HG03439 (cell line): ENCODE data around the gene C1orf198.

Experiments
- ATAC-seq: cut with Tn5 transposase; IDR thresholded peaks from one replicate; pipeline ENCODE4 v1.9.1; 2021; ENCODE audit warnings: mild to moderate bottlenecking, moderate library complexity; ENCODE audit not compliant: unreplicated experiment

Gene C1orf198

DNA sequence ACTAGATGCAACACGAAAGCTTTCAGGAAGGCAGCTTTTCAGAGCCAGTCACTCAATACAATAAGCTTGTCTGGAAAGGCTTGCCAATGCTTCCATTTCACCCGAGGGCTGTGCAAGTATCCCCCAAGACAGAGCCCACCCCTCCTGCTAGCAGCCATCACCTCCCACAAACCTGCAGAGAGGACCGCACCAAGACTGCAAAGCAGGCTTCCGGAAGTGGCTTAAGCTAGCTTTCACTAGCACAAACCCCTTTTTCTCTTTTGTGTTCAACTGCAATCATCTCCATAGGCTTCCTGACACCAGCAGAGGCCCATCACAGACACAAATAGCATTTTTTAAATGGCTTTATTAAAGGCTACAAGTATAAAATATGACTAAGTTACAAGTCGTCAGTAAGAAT is 31.5 kb downstream of the C1orf198 start:
- ATAC-seq = no peak

DNA sequence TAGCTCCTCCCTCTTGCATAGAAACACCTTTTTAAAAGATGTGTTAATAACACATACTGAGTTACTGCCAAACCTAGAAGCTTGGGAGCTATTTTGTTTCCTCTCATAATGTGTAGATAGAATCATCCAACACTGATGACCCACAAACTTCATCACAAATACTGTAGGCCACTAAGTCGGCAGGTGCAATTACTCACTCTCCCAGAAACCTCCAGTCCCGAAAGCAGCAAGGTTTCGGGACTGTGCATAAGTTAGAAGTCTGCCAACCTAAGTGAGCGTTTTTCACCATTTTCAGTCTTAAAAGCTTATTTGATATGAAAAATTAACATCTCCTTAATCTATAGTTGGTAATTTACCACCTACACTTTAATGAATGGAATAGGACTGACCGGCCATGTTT is 32.0 kb downstream of the C1orf198 start:
- no peak for ATAC-seq

DNA sequence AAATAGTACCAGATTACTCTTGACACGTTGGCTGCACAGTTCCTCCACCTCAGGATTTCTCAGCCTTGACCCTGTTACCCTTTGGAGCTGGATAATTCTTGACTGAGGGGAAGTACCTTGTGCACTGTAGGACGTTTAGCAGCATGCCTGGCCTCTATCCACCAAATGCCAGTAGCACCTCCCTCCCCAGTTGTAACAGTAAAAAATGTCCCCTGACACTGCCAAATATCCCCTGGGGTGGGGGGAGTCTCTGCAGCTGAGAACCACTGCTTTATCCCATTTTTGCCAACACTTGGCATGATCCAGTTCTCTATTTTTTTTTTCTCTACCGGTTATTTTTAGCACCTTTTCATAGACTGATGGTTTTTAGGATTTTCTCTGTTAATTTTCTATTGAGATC is 34.0 kb downstream of the C1orf198 start:
- no peak for ATAC-seq

DNA sequence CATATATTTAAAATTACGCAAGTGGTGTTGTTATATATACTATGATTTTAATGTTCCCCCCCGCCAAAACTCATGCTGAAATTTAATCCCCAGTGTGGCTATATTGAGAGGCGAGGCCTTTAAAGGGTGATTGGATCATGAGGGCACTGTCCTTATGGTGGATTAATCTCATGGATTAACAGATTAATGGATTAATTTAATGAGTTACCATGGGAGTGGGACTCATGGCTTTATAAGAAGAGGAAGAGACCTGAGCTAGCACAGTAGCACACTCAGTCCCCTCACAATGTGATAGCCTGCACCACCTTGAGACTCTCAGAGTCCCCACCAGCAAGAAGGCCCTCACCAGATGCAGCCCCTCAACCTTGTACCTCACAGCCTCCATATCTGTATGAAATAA is 34.8 kb downstream of the C1orf198 start:
- no peak for ATAC-seq

- no peak for ATAC-seq
These were observed 35.8 kb downstream of the C1orf198 start for GRCh38 chr1:230832476-230832875.

DNA sequence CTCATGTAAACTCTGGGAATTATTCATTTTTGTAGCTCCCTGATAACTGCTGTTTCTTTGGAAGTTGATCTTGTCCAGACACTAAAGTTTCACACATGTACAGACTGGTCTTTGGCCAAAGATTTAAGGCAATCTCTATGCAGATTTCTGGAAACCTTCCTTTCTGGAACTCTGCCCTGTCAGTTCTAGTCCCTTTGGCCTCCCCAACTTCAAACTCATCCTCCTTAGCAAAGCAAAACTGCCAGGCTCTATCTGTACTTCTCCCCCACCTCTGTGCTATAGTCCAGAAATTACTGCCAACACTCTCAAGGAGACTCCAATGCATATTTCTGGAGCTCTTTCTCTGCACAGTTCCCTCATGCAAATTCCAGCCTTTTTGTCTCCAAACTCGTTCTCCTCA is 36.5 kb downstream of the C1orf198 start:
- ATAC-seq = no peak

- no peak for ATAC-seq
These were observed 39.9 kb downstream of the C1orf198 start for GRCh38 chr1:230828421-230828820.

DNA sequence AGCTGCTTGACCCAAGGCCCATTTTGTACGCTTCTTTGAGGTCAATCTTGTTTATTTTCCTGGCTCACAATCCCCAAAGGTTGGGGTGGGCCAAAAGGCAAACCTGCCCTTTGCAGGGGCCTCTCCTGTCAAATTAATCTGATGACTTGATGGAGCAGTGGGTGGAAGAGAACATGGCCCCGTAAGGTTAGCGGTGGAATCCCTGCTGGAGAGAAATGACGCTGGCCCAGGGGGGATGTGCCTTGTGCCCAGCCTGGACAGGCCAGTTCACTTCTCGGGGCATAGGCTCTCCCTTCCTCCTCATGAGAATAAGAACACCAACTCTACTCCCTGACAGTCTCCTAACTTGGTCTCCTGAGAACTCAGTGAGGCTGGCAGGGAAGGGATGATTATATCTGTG is 40.5 kb downstream of the C1orf198 start:
- no peak for ATAC-seq

DNA sequence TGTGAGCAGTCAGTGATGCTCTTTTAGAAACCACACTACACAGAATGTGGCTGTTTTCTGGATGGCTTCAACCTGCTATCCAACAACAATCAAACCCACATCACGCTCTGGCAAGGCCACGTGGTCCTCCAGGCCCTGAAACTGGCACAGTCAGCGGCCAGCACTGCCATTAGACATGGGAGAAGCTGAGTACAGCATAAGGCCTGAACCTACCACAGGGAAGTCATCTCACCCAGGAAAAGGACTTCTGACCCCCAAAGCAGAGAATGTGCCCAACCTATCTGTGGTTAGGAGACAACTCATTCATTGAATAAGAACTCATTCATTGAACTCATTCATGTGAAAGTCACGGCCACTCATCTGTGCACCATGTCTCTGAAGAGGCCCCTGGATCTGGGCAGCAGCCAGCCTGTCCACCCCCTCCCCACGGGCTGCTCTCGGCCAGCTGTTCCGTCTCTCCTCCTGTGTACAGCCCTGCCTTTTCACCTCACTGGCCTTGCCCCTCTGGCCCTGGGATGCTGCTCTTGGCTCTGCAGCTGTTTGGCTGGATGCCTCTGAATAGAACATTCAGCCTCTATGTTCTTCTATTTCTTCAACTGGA is 41.1 kb downstream of the C1orf198 start:
- no peak for ATAC-seq

DNA sequence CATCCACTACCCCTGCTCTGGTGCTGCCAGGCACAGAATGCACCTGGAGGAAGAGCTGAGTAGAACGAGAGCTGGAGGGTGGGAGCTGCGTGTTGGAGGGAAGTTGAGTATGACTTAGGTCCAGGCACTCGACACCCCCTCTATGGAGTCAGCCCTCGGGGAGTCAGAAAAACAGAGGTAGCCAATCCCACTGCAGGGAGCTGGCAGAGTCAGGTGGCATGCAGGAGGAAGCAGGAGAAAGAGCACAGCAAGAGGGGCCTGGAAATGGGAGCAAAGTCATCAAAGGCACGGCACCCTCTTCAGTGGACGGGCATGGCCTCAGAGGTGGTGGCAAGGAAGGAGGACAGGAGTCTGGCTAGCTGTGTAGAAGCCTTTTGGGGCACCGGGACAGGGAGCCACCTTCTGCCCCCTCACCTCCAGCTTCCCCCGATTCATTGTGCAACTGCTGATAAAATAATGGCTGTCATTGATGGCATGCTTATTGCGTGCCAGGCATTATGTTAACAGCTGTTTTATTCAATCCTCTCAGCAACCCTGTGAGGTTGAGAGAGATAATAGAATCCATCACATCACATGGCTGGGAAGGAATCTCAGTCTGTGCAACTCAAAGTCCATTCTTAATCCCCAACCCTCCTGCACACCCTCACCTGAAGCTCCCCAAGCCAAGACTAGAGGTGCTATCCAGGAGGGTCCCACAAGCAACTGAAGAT is 42.0 kb downstream of the C1orf198 start:
- no peak for ATAC-seq

DNA sequence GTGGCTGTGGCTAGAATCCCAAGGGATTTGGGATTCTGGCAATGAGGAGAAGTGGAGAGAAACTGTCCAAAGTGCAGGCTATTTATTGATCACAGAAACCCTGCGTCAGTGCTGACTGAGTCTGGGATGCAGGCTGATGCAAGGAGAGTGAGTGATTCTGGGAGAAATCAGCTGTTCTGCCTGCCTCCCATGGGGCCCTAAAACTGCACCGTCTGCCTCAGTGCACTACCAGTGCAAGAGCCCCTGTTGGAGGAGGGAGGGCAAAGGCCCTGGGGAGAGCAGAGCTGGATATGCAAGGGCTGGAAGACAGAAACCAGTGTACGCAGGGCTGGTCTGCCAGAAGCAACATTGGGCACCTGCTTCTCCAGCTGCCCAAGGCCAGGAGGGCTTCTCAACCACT is 42.6 kb downstream of the C1orf198 start:
- no peak for ATAC-seq

DNA sequence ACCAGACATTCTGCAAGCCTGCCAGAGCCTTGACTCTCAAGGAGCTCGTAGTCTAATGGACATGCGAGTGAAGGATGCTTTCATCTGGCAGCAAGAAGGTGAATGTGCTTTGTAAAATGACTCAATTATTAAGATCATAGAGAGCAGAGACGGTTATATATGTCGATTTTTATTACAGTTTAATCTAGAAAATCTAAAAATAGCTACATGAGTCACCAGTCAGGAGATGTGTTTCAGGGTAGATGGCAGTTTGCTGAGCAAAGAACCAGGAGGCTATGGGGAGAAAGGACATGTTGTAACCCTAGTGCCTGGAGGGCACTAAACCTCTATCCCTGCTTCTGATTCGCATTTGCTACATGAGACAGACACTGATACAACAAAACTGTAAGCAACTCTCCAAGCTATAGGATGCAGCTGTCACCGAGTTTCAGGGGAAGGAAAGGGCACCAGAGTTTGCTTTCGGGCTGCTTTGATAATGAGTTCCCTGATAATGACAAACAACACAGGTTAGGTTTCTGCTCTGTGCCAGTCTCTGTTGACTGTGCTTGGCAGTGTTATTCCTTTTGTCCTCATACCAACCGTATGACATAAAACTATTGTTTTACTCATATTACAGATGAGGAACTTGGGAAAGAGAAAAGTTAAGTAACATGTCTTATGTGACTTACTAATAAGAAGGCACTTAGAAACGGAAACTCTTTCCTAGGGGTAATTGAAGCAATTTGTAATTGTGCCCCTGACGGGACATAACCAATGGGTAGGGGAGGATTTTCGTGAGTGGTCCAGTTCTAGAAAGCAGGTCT is 43.2 kb downstream of the C1orf198 start:
- ATAC-seq = no peak

DNA sequence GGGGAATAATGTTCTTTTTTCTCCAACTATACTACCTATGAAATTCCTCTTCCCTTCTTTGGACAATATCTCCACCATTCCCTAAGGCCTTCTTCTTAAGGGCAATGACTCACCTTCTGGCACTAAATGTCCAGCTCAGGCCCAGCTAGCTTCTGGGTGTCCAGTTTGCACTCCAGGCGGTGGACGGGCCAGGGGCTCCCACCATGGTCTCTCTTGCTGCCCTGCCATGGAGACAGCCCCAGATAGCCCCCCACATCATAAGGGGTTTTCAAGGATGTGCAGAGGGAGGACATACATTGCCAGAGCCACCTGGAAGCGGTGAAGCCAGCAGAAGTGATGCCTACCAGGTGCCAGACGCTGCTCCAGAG is 43.8 kb downstream of the C1orf198 start:
- no peak for ATAC-seq

- ATAC-seq = no peak
These were observed 44.4 kb downstream of the C1orf198 start for GRCh38 chr1:230823931-230824381.

DNA sequence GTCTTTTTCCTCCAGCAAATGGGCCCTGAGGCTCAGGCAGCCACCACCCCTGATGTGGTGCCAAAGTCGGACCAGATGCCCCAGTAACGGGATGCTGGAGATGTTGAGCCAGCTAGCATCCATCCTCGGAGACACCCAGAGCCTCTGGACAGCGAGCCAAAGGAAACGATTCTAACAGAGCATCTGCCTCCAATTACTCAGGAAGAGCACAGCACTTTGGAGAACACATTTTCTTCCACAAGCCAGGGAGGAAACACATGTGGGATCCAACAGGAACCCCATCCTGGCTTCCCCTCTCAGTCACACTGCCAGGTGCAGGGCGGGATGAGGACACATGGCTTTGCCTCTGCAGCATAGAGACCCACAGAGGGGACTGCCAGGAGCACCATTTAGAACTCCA is 44.9 kb downstream of the C1orf198 start:
- no peak for ATAC-seq

- ATAC-seq = no peak
These were observed 46.2 kb downstream of the C1orf198 start for GRCh38 chr1:230822092-230822581.

DNA sequence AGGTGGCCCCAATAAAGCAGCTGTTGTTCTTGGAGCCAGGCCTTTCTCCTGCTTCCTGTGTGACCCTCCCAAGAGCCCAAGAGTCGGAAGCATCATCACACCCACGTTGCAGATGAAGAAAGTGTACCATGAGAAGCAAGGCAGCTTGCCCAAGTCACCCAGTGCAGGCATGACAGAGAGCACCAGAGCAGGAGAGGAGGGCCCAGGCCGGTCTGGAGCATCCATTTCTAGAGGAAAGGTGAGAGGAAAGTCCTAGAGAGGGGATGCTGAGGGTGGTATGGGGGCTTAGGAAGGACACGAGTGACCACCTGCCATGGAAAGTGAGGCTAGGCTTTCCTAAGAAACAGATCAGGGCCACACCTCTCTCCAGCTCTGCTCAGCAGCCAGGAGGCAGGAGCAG is 47.0 kb downstream of the C1orf198 start:
- no peak for ATAC-seq

GRCh38 chr1:230820568-230820967 is 47.8 kb downstream of the C1orf198 start:
- no peak for ATAC-seq

GRCh38 chr1:230819976-230820375 is 48.3 kb downstream of the C1orf198 start:
- no peak for ATAC-seq

DNA sequence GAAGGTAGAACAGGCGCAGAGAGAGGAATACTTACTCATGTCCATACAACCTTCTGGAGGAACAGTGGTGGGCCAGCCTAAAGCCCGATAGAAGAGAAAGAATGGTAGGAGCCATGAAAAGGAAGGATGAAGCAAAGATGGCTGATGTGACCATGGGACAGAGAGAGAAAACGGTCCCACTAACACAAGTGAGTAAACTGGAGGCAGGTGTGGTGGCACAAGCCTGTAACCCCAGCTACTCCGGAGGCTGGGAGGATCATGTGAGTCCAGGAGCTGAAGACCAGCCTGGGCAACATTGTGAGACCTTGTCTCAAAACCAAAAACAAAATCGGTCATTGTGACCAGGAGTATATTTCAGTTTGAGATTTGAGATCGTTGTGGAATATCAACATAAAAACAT is 49.4 kb downstream of the C1orf198 start:
- ATAC-seq = no peak

DNA sequence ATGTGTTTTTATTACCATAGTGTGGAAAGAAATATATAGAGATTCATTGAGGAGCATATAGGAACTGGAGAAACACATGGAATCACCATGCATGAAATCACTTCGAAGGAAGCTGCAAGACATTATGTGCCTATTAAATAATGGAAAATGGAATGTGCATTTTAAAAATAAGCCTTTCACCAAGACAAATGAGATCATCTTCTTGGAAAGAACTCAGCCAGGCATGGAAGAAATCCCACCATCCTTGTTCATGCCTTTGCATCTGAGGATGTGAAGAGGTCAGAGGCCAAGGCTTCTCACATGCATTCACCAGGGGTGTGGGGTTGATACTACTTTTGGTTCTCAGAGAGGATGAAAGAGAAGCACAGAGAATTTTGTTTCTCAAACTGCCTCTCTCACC is 50.0 kb downstream of the C1orf198 start:
- ATAC-seq = no peak

GRCh38 chr1:230816018-230816417 is 52.3 kb downstream of the C1orf198 start:
- no peak for ATAC-seq
